Measurements from ENCODE around the gene ENTPD6.

ENTPD6 gene

GRCh38 chr20:25209400-25209799 lies 13.9 kb downstream of the ENTPD6 start:
- DNase-seq (ENCODE audit: low read depth) = no peak

GRCh38 chr20:25209911-25210310 lies 14.4 kb downstream of the ENTPD6 start:
- no peak for DNase-seq (ENCODE audit: low read depth)

DNA sequence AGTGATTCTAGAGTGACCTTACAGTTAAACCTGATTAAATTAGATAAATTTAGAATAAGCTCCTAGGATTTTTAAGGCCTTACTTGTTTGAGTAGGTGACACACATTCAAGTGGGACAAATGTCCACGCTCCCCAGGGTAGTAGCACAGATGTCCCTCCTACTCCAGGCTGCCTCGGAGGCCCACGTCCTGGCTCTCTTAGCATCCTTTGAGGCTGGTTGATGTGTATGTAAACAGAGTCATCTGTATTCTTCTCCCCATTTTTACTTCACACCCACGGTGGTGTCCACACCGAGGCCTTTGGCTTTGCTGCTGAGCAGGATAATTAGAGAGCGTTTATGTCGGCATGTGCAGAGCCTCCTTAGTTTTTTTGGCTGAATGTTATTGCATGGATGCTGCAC lies 15.8 kb downstream of the ENTPD6 start:
- DNase-seq (ENCODE audit: low read depth) = no peak

GRCh38 chr20:25212242-25212641 lies 16.7 kb downstream of the ENTPD6 start:
- DNase-seq (ENCODE audit: low read depth) = no peak

DNA sequence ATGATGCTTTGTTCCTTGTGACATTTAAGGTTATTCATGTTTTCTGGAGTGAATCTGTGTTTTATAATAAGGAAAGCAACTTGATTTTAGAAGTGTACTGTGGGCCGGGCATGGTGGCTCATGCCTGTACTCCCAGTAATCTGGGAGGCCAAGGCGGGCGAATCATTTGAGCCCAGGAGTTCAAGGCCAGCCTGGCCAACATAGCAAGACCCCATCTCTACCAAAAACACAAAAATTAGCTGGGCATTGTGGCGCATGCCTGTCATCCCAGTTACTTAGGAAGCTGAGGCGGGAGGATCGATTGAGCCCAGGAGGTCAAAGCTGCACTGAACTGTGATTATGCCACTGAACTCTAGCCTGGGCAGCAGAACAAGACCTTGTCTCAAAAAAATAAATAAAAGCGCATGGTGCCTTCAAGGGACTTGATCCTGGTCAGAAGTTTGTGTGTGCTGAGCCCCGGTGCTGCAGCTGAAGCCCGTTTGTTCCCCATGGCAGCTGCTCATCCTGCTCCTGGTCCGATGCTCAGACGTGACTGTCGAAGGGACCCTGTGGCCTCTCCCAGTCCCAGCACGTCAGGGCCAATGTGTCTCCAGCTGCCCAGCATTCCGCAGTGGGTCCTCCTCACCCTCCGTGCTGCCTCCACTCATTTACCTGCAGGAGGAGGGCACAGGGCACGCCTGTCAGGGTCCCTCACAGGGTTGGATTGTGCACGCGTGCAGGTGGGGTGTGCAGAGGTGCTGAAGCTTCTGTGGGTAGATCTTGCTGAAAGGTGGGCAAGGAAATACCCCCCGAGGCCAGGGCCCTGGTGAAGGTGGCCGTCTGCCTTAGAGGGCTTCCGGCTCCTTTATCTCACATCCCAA lies 18.3 kb downstream of the ENTPD6 start:
- no peak for DNase-seq (ENCODE audit: low read depth)

- DNase-seq (ENCODE audit: low read depth) = no peak
These were observed 18.9 kb downstream of the ENTPD6 start for GRCh38 chr20:25214426-25214790.

DNA sequence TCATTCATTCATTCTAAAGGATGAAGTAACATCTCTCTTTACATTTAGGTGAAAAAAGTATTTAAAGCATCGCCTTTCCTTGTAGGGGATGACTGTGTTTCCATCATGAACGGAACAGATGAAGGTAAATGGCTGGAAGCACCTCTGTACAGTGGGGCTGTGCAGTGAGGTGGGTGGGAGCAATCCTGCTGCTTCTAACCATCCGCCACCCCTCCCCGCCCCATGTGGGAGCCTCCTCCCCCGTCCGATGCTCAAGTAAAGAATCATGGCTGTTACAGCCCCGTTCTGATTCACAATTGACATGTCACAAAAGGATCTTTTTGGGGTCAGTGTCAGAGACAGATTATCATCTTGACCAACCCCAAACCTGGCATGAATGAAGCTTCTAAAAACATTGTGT lies 19.3 kb downstream of the ENTPD6 start:
- no peak for DNase-seq (ENCODE audit: low read depth)

DNA sequence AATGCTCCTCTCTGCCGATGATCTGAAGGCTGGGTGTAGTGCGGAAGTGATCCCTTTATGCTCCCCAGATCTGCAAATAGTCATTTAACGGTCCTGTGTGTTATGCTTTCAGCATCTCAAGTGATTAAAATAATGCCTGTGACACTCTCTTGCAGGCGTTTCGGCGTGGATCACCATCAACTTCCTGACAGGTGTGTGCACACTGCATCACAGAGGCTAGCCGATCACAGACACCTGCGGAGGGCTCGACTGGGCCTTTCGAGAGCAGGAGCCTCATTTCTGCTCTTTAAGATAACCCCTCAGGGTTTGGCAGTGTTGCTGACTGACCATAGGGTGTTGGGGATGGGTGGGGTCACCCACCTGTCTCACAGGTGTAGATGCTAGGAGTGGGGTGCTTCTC lies 20.0 kb downstream of the ENTPD6 start:
- DNase-seq (ENCODE audit: low read depth) = no peak

- no peak for DNase-seq (ENCODE audit: low read depth)
These were observed 20.9 kb downstream of the ENTPD6 start for GRCh38 chr20:25216199-25216945.

GRCh38 chr20:25217161-25218108 lies 21.9 kb downstream of the ENTPD6 start:
- no peak for DNase-seq (ENCODE audit: low read depth)

- no peak for DNase-seq (ENCODE audit: low read depth)
These were observed 22.6 kb downstream of the ENTPD6 start for GRCh38 chr20:25218109-25218486.

- no peak for DNase-seq (ENCODE audit: low read depth)
These were observed 23.0 kb downstream of the ENTPD6 start for GRCh38 chr20:25218492-25218891.

DNA sequence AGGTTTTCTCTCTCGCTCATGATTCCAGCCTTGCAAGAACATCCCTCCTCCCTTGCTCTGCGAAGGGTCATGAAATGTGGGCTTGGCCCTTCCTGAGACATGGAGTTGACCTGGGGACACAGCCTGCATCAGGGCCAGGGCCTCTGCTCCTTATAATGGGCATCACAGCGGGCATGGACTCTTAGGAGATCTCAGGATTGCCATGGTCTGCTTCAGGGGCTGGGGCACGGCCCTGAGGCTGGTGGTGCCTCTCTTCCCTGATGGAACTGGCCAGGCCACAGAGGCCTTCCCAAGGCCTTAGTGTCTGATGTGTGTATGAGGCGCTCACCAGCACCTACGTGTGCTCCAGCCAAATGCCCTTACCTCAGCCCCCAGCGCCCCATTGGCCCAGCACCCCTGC lies 23.9 kb downstream of the ENTPD6 start:
- DNase-seq (ENCODE audit: low read depth) = no peak

GRCh38 chr20:25220021-25220730 lies 24.7 kb downstream of the ENTPD6 start:
- DNase-seq (ENCODE audit: low read depth) = no peak

- DNase-seq (ENCODE audit: low read depth) = no peak
These were observed 25.5 kb downstream of the ENTPD6 start for GRCh38 chr20:25220810-25221591.

DNA sequence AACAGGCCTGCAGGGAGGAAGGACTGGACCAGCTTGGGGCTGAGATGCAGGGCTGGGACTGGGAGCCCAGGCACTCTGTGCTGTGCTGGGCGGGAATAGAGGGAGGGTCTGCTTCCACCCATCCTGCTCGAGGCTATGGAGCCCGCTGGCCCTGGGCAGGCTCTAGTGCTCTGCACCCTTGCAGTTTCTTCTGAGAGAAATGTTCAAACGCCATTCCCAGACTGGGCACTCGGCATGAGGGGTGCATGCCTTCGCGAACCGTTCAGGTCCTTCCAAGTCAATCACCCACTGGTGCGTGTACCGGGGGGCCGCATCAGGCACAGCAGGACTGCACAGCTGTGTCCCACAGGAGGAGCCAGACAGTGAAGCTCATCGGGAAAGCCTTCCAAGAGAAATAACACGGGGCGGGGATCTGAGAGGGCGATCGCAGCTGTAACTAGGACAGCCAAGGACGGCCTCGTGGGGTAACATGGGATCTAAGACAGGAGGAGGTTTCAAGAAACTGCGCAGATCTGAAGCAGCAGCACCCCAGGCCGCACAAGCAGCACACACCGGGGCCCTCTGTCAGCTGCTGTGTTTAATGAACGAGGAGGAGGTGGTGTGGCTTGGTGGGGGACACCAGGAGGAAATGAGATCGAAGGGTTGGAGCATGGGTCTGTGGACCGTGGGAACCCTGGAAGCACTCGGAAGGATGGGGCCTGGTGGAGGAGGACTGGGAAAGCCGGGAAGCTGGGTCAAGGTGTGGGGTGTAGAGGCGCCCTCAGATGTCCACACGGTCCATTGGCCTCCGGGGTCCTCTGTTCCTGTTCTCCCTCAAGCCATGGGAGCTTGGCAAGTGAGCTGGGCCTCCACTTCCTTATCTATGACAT lies 26.3 kb downstream of the ENTPD6 start:
- DNase-seq (ENCODE audit: low read depth) = no peak

GRCh38 chr20:25222461-25223178 lies 27.1 kb downstream of the ENTPD6 start:
- no peak for DNase-seq (ENCODE audit: low read depth)

DNA sequence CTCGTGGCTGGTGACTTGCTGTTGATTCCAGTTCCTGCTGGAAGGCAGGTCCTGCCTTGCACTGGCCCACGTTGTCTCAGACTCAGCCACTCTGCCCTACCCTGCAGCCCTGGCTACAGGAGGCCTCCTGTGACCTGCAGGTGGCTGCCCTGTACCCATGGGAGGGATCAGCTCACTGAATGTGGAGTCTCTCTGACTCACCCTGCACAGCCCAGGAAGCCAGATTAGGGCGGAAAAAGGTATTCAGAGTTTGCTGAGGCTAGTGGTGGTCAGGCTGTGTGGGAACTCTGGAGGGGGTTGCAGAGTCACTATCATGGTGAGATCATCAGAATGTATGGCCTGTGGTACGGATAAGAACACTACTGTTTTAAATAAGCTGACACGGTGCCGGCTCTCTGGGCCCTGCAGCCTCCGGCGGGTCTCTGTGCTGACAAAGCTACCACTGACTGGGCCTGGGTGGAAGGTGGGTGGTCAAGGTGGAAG lies 27.7 kb downstream of the ENTPD6 start:
- peak; percentile 68 for DNase-seq (ENCODE audit: low read depth)
